PFSK-1 (cell line): ENCODE data around the gene EPAS1.

ENCODE experiments used
- FOXP2 ChIP-seq: optimal IDR thresholded peaks from 2 replicates; pipeline ENCODE3; 2011; ENCODE audit warnings: borderline replicate concordance, control low read depth, inconsistent platforms; ENCODE audit not compliant: insufficient read depth; ENCODE audit errors: extremely low read length, extremely low read depth
- POLR2AphosphoS5 ChIP-seq: IDR thresholded peaks from 2 replicates; pipeline ENCODE4 v1.6.1; 2012; ENCODE audit warnings: low read depth, mild to moderate bottlenecking, control low read depth, low read length, moderate library complexity
- REST ChIP-seq, 2 experiments: IDR thresholded peaks; 2 replicates each; pipeline versions ENCODE4 v1.6.1 to v1.8.0; 2011 to 2012; ENCODE audit warnings: low read depth in 2 of 2, low read length in 2 of 2, control low read depth in 1 of 2, inconsistent platforms in 1 of 2, mild to moderate bottlenecking in 1 of 2, moderate library complexity in 1 of 2; ENCODE audit not compliant: insufficient read depth in 1 of 2
- SIN3A ChIP-seq: IDR thresholded peaks from 2 replicates; pipeline ENCODE4 v1.6.1; 2012; ENCODE audit warnings: mild to moderate bottlenecking, low read length, moderate library complexity, borderline replicate concordance; ENCODE audit not compliant: insufficient read depth
- TAF1 ChIP-seq: IDR thresholded peaks from 2 replicates; pipeline ENCODE4 v1.6.1; 2012; ENCODE audit warnings: low read length, control low read depth, borderline replicate concordance; ENCODE audit not compliant: insufficient read depth

EPAS1 gene

GRCh38 chr2:46320141-46320567 lies 22.9 kb downstream of the EPAS1 start:
- TF ChIP-seq FOXP2 (no peak), TAF1 (no peak), SIN3A (no peak), POLR2AphosphoS5 (no peak), REST (IDR thresholded peaks at IDR 0.05; ENCODE audit: insufficient read depth in 1 of 2, low read depth in 2 of 2, low read length in 2 of 2) (no peak)

- TF ChIP-seq SIN3A (no peak), POLR2AphosphoS5 (no peak), FOXP2 (no peak), TAF1 (no peak), REST (IDR thresholded peaks at IDR 0.05; ENCODE audit: insufficient read depth in 1 of 2, low read depth in 2 of 2, low read length in 2 of 2) (no peak)
These were observed 26.5 kb downstream of the EPAS1 start for GRCh38 chr2:46323730-46324129.

GRCh38 chr2:46325182-46325928 lies 28.1 kb downstream of the EPAS1 start:
- TF ChIP-seq FOXP2, result no peak
- no peak; the same call in 1 of the 2 replicates for TF ChIP-seq POLR2AphosphoS5
- peak in 1 of 2 experiments; percentile 43; a peak in 1 of 4 replicates for TF ChIP-seq REST (IDR thresholded peaks at IDR 0.05; ENCODE audit: insufficient read depth in 1 of 2, low read depth in 2 of 2, low read length in 2 of 2)
- 0 out of 2 replicates have a peak, but pooled peaks have one; percentile 42 for TF ChIP-seq SIN3A
- no peak; the same call in 1 of the 2 replicates for TF ChIP-seq TAF1

GRCh38 chr2:46326231-46326980 lies 29.2 kb downstream of the EPAS1 start:
- no peak for TF ChIP-seq POLR2AphosphoS5
- no peak for TF ChIP-seq FOXP2
- TF ChIP-seq SIN3A, result no peak
- TF ChIP-seq REST (IDR thresholded peaks at IDR 0.05; ENCODE audit: insufficient read depth in 1 of 2, low read depth in 2 of 2, low read length in 2 of 2), result no peak
- no peak for TF ChIP-seq TAF1
